GM18858 (cell line): ENCODE measurements around the gene CYP27B1.

Experiments
- ATAC-seq: cut with Tn5 transposase; IDR thresholded peaks from one replicate; pipeline ENCODE4 v1.9.1; 2021; ENCODE audit not compliant: unreplicated experiment

CYP27B1 gene

GRCh38 chr12:57736741-57737466 is 30.0 kb downstream of the CYP27B1 start:
- ATAC-seq, result no peak

GRCh38 chr12:57735952-57736740 is 30.7 kb downstream of the CYP27B1 start:
- ATAC-seq, result no peak

GRCh38 chr12:57735198-57735855 is 31.6 kb downstream of the CYP27B1 start:
- no peak for ATAC-seq

GRCh38 chr12:57734591-57734990 is 32.3 kb downstream of the CYP27B1 start:
- ATAC-seq, result no peak

GRCh38 chr12:57733928-57734327 is 33.0 kb downstream of the CYP27B1 start:
- no peak for ATAC-seq

- no peak for ATAC-seq
Measured at GRCh38 chr12:57732726-57733593, 33.9 kb downstream of the CYP27B1 start.

- no peak for ATAC-seq
Measured at GRCh38 chr12:57732270-57732669, 34.6 kb downstream of the CYP27B1 start.

GRCh38 chr12:57731411-57732080 is 35.3 kb downstream of the CYP27B1 start:
- ATAC-seq, result no peak

GRCh38 chr12:57730336-57731067 is 36.4 kb downstream of the CYP27B1 start:
- ATAC-seq, result no peak

- no peak for ATAC-seq
Measured at GRCh38 chr12:57729321-57729844, 37.5 kb downstream of the CYP27B1 start.

- no peak for ATAC-seq
Measured at GRCh38 chr12:57727758-57728395, 39.0 kb downstream of the CYP27B1 start.

- no peak for ATAC-seq
Measured at GRCh38 chr12:57726884-57727757, 39.8 kb downstream of the CYP27B1 start.

GRCh38 chr12:57726151-57726883 is 40.6 kb downstream of the CYP27B1 start:
- no peak for ATAC-seq

GRCh38 chr12:57725851-57726150 is 41.1 kb downstream of the CYP27B1 start:
- ATAC-seq, result no peak

- no peak for ATAC-seq
Measured at GRCh38 chr12:57724936-57725740, 41.7 kb downstream of the CYP27B1 start.

- ATAC-seq, result no peak
Measured at GRCh38 chr12:57724003-57724935, 42.6 kb downstream of the CYP27B1 start.
